NB4 (cell line): ENCODE data around the gene CPT1B.
A peak's percentile ranks its signal among the peaks of the same experiment; 100 is the strongest.

Experiments
- DNase-seq: peaks from one replicate; pipeline ENCODE4 v3.0.0; 2010; ENCODE audit warnings: low read depth
- H3K4me3 ChIP-seq: one replicate; pipeline ENCODE4 v1.5.1; 2011; ENCODE audit warnings: mild to moderate bottlenecking, low read depth, low read length, moderate library complexity
- MYC ChIP-seq: IDR thresholded peaks from 2 replicates; pipeline ENCODE4 v1.6.1; 2011; ENCODE audit warnings: low read depth, low read length
- POLR2A ChIP-seq: IDR thresholded peaks from 2 replicates; pipeline ENCODE4 v1.6.1; 2011; ENCODE audit warnings: mild to moderate bottlenecking; ENCODE audit not compliant: insufficient read length; ENCODE audit errors: extremely low read depth
- TF ChIP-seq, protein P1 (sequence below): IDR thresholded peaks from 2 replicates; pipeline ENCODE4 v1.6.1; 2011; ENCODE audit warnings: low read depth, low read length
- TF ChIP-seq, protein P2 (sequence below): IDR thresholded peaks from one replicate; pipeline ENCODE4 v1.5.1; 2012; ENCODE audit warnings: low read depth, low read length

CPT1B gene

DNA sequence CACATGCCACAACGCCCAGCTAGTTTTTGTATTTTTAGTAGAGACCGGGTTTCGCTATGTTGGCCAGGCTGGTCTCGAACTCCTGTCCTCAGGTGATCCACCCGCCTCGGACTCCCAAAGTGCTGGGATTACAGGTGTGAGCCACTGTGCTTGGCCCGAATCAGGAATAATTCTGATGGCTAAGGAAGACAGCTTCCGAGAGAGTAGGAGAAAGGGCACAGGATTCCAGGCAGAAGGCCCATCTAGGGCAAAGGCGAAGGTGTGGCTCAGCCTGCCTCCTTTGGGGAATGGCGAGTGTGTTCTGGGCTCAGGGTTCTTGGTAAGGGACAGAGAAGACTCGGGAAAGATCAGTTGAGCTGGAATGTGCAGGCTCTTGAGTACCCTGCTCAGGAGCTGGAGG, 13.9 kb downstream of the CPT1B start:
- no peak for DNase-seq
- no peak for TF ChIP-seq MYC
- TF ChIP-seq, protein P1, sequence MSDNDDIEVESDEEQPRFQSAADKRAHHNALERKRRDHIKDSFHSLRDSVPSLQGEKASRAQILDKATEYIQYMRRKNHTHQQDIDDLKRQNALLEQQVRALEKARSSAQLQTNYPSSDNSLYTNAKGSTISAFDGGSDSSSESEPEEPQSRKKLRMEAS, result no peak
- TF ChIP-seq, protein P2, sequence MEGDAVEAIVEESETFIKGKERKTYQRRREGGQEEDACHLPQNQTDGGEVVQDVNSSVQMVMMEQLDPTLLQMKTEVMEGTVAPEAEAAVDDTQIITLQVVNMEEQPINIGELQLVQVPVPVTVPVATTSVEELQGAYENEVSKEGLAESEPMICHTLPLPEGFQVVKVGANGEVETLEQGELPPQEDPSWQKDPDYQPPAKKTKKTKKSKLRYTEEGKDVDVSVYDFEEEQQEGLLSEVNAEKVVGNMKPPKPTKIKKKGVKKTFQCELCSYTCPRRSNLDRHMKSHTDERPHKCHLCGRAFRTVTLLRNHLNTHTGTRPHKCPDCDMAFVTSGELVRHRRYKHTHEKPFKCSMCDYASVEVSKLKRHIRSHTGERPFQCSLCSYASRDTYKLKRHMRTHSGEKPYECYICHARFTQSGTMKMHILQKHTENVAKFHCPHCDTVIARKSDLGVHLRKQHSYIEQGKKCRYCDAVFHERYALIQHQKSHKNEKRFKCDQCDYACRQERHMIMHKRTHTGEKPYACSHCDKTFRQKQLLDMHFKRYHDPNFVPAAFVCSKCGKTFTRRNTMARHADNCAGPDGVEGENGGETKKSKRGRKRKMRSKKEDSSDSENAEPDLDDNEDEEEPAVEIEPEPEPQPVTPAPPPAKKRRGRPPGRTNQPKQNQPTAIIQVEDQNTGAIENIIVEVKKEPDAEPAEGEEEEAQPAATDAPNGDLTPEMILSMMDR, result no peak
- no peak for TF ChIP-seq POLR2A

DNA sequence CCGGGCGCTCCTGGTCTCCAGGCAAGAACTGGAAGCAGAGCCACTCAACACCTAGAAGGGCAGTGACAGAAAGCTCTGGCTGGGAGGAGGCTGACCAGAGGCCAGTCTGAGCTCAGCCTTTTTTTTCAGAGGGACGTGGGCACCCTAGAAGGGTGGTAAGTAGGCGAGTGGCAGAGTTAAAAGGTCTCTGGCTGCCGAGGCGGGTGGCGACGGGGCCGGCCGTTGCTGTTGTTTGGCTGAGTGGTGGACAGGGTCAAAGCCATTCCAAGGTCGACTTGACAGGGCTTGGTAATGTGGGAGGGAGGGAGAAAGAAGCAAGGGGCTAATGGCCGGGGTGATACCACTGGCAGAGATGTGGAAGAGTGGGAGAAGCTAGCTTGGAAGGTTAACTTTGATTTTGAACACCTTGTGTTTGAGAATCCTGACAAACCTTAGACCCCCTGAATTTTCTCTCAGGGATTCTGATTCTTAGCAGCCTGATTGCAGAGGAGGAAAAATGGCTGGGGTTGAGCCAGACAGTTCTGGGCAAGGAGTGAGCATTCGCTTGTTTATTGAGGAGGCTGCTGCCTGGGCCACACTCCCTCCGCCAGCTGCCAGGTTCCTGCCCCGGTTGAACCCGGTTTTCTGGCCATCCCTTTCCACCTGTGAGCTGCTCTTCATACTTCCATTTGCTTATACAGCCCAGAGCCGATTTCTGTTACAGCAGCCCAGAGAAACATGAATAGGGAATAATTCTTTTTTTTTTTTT, 14.6 kb downstream of the CPT1B start:
- no peak for TF ChIP-seq MYC
- TF ChIP-seq, protein P1, result no peak
- H3K4me3 ChIP-seq, result peak overlapping the region; percentile 71
- no peak for DNase-seq

More for the DNA sequence above, 13.9 kb downstream of the CPT1B start:
- no peak overlapping the region for H3K4me3 ChIP-seq

DNA sequence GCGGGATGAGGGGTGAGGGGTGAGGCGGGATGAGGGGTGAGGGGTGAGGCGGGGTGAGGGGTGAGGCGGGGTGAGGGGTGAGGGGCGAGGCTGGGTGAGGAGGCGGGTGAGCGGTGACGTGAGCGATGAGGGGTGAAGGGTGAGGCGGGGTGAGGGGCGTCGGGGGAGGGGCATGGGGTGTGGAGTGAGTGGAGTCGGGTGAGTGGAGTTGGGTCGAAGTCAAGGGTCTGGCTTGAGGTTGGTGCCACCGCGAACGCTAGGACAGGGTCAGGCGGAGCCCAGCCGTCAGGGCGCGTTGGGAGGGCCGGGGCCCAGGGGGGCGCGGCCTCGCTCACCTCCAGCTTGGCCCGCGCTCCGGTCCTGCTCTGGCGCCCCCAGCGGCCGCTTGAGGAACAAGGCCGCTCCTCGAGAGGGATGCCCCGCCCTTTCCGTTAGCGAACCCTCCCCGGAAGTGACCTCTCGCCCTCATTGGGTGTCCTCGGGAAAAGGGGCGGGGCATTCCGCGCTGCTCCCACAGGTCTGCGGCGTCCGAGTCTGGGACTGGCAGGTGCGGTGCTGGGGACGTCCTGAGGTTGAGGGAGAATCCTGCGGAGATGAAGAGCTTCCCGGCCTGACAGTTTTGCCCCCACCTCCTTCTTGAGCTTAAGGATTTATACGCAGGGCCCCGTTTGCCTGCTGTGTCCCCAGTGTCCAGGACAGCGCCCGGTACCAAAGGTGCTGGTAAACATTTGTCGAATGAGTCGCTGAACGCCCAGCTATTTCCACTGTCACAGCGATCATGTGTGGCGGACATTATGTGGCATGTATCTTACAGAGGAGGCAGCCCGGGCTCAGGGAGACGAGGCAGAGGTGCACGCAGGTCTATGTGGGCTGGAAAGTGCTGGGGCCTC, 15.5 kb downstream of the CPT1B start, which contains the start of gene SYCE3:
SYCE3 (minus strand) TSS at position 397 of the 890 bp plus-strand sequence. CDS start 6,514 bp downstream, outside the sequence.
- H3K4me3 ChIP-seq, result peak within 1 kb of the TSS; percentile 71
- peak; percentile 93 for DNase-seq
- TF ChIP-seq, protein P1, result no peak
- TF ChIP-seq MYC (peak; percentile 36; the same call in 1 of the 2 replicates), POLR2A (peak; percentile 31)
- TF ChIP-seq, protein P2, result peak; percentile 63

DNA sequence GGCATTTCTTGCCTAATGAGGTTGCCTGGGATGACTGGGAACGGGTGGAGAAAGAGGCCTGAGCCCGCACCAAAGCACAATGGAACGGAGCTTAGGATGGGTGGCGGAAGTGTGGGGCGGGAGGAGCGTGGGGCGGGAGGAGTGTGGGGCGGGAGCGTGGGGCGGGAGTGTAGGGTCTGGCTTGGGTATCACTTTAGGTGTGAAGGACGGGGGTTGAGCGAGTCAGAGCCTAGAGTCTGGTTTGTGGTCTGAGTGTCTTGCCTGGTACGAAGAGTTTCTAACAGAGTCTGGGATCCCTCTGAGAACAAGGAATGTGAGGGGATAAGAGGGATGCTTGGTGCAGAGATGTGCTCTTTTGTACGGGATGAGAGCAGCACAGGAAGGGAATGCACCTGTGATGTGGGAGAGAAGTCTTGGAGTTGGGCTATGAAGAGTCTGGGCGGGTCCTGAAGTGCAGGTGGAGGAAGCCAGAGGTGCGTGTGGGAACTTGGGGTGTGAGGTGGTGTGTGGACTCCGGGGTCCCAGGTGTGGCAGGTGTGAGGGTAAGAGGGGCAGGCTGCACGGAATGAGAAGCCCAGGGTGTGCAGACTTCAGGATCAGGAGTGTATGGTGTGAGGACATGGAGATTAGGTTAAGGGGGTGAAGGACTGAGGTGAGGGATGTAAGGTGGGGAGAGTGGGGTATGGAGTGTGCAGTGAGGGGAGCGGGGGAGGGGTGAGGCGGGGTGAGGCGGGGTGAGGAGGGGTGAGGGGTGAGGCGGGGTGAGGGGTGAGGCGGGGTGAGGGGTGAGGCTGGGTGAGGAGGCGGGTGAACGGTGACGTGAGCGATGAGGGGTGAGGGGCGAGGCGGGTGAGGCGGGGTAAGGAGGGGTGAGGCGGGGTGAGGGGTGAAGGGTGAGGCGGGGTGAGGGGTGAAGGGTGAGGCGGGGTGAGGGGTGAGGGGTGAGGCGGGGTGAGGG, 16.5 kb downstream of the CPT1B start:
- TF ChIP-seq MYC (no peak), POLR2A (no peak)
- TF ChIP-seq, protein P2, result no peak
- TF ChIP-seq, protein P1, result no peak
- no peak for DNase-seq

DNA sequence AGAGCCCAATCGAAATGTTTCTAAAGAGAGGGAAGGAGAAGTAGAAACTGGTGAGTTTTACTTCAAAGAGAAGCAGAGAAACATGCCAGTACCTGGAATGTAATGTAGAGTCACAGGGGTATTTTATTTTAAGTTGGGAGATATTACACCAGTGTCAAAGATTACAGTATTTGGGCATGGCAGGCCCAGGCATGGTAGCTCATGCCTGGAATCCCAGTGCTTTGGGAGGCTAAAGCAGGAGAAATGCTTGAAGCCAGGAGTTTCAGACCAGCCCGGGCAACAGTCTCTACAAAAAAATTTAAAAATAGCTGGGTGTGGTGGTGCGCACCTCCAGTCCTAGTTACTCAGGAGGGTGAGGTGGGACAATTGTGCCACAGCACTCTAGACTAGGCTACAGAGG, 18.2 kb downstream of the CPT1B start:
- no peak overlapping the region for H3K4me3 ChIP-seq
- TF ChIP-seq, protein P2, result no peak
- DNase-seq, result no peak

More for the DNA sequence above, 16.5 kb downstream of the CPT1B start:
- H3K4me3 ChIP-seq, result no peak overlapping the region
